ENCODE measurements around the gene CNR1. TPM values are rescaled to one million over a fixed set of nuclear protein-coding genes. Genes with fewer than 3 reads are reported as not detected.

Gene CNR1
- polyA plus RNA-seq, 1 donor from 2014 or later: 512 TPM

GRCh38 chr6:88184921-88185320 lies 18.8 kb upstream of the CNR1 start:
- Histone ChIP-seq H2AFZ (ENCODE audit: low read depth, low read length) (no peak overlapping the region), H3K36me3 (ENCODE audit: insufficient read depth, low read length) (no peaks in the 10 kb centered on the region), H3K27ac (ENCODE audit: low read length) (peak overlapping the region; percentile 59), H3K4me3 (ENCODE audit: low read length) (no peak overlapping the region), H3K9ac (ENCODE audit: low read length) (no peak overlapping the region), H4K20me1 (ENCODE audit: insufficient read depth) (no peaks in the 10 kb centered on the region), H3K79me2 (replicated peaks; ENCODE audit: insufficient read depth, low read length) (no peaks in the 10 kb centered on the region), H3K9me2 (ENCODE audit: insufficient read depth, low read length) (no peaks in the 10 kb centered on the region), H3K9me3 (ENCODE audit: low read length) (peaks cover 3% of the 10 kb centered on the region), H3K27me3 (ENCODE audit: insufficient read depth, low read depth, low read length) (no peaks in the 10 kb centered on the region), H3F3A (ENCODE audit: insufficient read depth, low read length, poor library complexity, severe bottlenecking) (no peaks in the 10 kb centered on the region), H3K4me2 (ENCODE audit: low read length) (no peak overlapping the region)
- TF ChIP-seq EZH2 (IDR thresholded peaks at IDR 0.05; ENCODE audit: borderline replicate concordance, insufficient read depth, low read length, poor library complexity, severe bottlenecking) (no peak), POLR2AphosphoS5 (IDR thresholded peaks at IDR 0.05) (no peak), RAD21 (conservative IDR thresholded peaks at IDR 0.05) (no peak), SMC3 (conservative IDR thresholded peaks at IDR 0.05; ENCODE audit: poor library complexity) (no peak), MXI1 (conservative IDR thresholded peaks at IDR 0.05; ENCODE audit: poor library complexity, severe bottlenecking) (no peak), TAF1 (IDR thresholded peaks at IDR 0.05; ENCODE audit: low read depth) (no peak), EP300 (conservative IDR thresholded peaks at IDR 0.05; ENCODE audit: poor library complexity, severe bottlenecking) (no peak)
- TF ChIP-seq, protein P1, sequence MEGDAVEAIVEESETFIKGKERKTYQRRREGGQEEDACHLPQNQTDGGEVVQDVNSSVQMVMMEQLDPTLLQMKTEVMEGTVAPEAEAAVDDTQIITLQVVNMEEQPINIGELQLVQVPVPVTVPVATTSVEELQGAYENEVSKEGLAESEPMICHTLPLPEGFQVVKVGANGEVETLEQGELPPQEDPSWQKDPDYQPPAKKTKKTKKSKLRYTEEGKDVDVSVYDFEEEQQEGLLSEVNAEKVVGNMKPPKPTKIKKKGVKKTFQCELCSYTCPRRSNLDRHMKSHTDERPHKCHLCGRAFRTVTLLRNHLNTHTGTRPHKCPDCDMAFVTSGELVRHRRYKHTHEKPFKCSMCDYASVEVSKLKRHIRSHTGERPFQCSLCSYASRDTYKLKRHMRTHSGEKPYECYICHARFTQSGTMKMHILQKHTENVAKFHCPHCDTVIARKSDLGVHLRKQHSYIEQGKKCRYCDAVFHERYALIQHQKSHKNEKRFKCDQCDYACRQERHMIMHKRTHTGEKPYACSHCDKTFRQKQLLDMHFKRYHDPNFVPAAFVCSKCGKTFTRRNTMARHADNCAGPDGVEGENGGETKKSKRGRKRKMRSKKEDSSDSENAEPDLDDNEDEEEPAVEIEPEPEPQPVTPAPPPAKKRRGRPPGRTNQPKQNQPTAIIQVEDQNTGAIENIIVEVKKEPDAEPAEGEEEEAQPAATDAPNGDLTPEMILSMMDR (IDR thresholded peaks at IDR 0.05; ENCODE audit: poor library complexity, severe bottlenecking): no peak
- TF ChIP-seq, protein P2, sequence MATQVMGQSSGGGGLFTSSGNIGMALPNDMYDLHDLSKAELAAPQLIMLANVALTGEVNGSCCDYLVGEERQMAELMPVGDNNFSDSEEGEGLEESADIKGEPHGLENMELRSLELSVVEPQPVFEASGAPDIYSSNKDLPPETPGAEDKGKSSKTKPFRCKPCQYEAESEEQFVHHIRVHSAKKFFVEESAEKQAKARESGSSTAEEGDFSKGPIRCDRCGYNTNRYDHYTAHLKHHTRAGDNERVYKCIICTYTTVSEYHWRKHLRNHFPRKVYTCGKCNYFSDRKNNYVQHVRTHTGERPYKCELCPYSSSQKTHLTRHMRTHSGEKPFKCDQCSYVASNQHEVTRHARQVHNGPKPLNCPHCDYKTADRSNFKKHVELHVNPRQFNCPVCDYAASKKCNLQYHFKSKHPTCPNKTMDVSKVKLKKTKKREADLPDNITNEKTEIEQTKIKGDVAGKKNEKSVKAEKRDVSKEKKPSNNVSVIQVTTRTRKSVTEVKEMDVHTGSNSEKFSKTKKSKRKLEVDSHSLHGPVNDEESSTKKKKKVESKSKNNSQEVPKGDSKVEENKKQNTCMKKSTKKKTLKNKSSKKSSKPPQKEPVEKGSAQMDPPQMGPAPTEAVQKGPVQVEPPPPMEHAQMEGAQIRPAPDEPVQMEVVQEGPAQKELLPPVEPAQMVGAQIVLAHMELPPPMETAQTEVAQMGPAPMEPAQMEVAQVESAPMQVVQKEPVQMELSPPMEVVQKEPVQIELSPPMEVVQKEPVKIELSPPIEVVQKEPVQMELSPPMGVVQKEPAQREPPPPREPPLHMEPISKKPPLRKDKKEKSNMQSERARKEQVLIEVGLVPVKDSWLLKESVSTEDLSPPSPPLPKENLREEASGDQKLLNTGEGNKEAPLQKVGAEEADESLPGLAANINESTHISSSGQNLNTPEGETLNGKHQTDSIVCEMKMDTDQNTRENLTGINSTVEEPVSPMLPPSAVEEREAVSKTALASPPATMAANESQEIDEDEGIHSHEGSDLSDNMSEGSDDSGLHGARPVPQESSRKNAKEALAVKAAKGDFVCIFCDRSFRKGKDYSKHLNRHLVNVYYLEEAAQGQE (IDR thresholded peaks at IDR 0.05; ENCODE audit: borderline replicate concordance): no peak

DNA sequence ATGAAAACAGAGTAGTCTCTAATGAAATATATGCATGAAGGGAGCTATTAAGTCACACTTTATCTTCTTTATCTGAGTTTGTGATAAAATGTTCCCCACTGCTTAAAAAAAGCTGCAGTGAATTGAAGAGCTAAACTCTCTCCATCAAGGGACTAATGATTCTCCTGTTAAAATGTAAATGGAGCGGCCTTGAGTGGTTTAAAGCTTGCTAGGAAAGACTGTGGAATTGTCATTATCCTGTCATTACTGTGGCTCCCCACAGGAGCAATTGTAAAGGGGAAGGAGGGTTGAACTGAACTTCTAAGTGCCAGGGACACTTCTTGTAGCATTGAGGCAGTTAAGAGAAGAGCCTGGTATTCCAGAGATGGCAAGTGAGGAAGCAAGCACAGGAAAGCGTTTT lies 17.3 kb upstream of the CNR1 start:
- no peaks in the 10 kb centered on the region for H3K9me3 ChIP-seq (ENCODE audit: low read length)
- H3K27ac ChIP-seq (ENCODE audit: low read length): peak overlapping the region; percentile 23
- no peak overlapping the region for H2AFZ ChIP-seq (ENCODE audit: low read depth, low read length)
- H3K27me3 ChIP-seq (ENCODE audit: insufficient read depth, low read depth, low read length): no peaks in the 10 kb centered on the region
- no peak overlapping the region for H3K4me3 ChIP-seq (ENCODE audit: low read length)
- no peaks in the 10 kb centered on the region for H3K9me2 ChIP-seq (ENCODE audit: insufficient read depth, low read length)
- TF ChIP-seq TAF1 (IDR thresholded peaks at IDR 0.05; ENCODE audit: low read depth): no peak
- TF ChIP-seq, protein P1 (IDR thresholded peaks at IDR 0.05; ENCODE audit: poor library complexity, severe bottlenecking): no peak
- TF ChIP-seq, protein P2 (IDR thresholded peaks at IDR 0.05; ENCODE audit: borderline replicate concordance): no peak
- TF ChIP-seq EP300 (conservative IDR thresholded peaks at IDR 0.05; ENCODE audit: poor library complexity, severe bottlenecking): no peak
- TF ChIP-seq MXI1 (conservative IDR thresholded peaks at IDR 0.05; ENCODE audit: poor library complexity, severe bottlenecking): no peak
- no peak for TF ChIP-seq SMC3 (conservative IDR thresholded peaks at IDR 0.05; ENCODE audit: poor library complexity)
- no peak for TF ChIP-seq POLR2AphosphoS5 (IDR thresholded peaks at IDR 0.05)
- TF ChIP-seq EZH2 (IDR thresholded peaks at IDR 0.05; ENCODE audit: borderline replicate concordance, insufficient read depth, low read length, poor library complexity, severe bottlenecking): no peak
- TF ChIP-seq RAD21 (conservative IDR thresholded peaks at IDR 0.05): no peak
- H3F3A ChIP-seq (ENCODE audit: insufficient read depth, low read length, poor library complexity, severe bottlenecking): no peaks in the 10 kb centered on the region
- H3K4me2 ChIP-seq (ENCODE audit: low read length): no peak overlapping the region
- no peaks in the 10 kb centered on the region for H3K79me2 ChIP-seq (replicated peaks; ENCODE audit: insufficient read depth, low read length)
- no peaks in the 10 kb centered on the region for H4K20me1 ChIP-seq (ENCODE audit: insufficient read depth)
- no peaks in the 10 kb centered on the region for H3K36me3 ChIP-seq (ENCODE audit: insufficient read depth, low read length)
- H3K9ac ChIP-seq (ENCODE audit: low read length): no peak overlapping the region
